Kidney tubule cell (primary cell): ENCODE measurements around the gene SSPN.

Experiments used
- DNase-seq: peaks from one replicate; pipeline ENCODE4 v3.0.0-alpha.2; 2018; ENCODE audit warnings: low spot score

The SSPN gene

GRCh38 chr12:26195250-26195640 lies at the start of gene SSPN:
TSS of gene SSPN (plus strand) at chr12:26195573. CDS start at chr12:26195673, 100 bp downstream.
- peak; percentile 57 for DNase-seq

GRCh38 chr12:26148291-26148690 lies 47.1 kb upstream of the SSPN start:
- DNase-seq, result no peak

DNA sequence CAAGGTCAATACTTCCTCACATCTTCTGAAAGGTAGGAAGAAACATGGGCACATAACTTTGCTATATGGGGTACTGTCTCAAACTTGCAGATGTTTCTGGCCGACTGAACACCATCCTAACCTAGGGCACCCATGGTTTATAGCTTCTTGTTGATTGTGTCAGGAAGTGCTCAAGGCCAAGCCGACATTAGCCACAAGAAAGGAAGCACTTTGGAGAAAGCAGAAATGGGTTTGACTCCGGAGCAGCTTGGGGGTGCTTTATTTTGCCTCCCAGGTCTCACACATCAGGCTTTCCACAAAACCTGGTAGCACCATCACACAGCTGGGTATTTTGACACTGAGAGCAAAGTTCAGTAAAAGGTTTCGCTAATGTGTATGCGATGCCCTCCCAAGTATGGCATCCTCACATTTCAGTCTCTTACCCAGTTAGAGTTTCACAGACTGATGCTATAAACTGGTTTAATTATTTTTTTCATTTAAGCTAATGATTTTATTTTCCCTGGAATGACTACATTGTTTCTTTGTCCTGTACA lies 45.3 kb upstream of the SSPN start:
- no peak for DNase-seq

- DNase-seq, result peak; percentile 66
Observed at GRCh38 chr12:26150736-26151450, 44.5 kb upstream of the SSPN start.

DNA sequence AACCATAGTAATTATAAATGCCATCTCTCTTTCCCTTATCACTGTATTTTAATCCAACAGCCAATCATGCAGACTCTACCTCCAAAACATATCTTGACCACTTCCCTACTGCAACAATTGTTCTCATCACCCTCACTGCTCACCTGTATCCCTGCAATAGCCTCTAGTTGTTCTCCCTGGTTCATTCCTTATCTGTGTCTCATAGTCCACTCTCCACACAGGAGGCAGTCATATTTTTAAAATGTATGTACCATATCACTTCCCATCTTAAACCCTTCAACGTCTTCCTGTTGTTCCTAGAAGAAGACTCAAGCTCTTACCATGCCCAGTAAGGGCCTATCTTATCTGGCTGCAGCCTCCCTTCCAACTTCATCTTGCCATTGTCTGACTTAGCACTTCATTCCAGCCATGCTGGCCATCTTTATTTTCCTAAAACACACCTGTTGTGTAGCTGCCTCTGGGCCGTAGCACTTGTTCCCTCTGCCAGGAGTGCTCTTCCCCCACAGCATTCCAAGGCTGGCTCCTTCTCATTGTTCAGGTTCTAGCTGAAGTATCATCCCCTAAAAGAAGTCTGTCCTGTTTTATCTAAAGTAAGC lies 42.8 kb upstream of the SSPN start:
- DNase-seq, result peak; percentile 50

- peak; percentile 99 for DNase-seq
Observed at GRCh38 chr12:26153421-26154154, 41.8 kb upstream of the SSPN start.

GRCh38 chr12:26156201-26156871 lies 39.0 kb upstream of the SSPN start:
- DNase-seq, result peak; percentile 87

DNA sequence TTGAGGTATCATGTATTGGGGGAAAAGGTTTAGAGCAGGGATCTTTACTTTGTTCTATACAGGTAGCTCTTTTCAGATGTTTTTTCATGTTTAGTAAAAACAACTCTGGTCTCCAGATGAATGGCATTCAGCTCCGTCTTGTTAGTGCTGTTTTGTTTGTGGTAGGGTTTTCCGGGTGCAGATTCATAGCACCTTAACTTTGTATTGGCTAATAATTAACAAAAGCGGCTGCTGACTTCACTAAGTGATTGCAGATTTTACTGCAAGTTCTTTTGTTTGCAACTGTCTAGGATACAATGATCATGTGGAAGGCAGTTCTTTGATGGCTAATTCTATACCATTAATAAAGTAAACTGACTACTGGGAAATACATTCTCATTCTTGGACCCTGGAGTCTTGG lies 38.4 kb upstream of the SSPN start:
- peak; percentile 85 for DNase-seq

DNA sequence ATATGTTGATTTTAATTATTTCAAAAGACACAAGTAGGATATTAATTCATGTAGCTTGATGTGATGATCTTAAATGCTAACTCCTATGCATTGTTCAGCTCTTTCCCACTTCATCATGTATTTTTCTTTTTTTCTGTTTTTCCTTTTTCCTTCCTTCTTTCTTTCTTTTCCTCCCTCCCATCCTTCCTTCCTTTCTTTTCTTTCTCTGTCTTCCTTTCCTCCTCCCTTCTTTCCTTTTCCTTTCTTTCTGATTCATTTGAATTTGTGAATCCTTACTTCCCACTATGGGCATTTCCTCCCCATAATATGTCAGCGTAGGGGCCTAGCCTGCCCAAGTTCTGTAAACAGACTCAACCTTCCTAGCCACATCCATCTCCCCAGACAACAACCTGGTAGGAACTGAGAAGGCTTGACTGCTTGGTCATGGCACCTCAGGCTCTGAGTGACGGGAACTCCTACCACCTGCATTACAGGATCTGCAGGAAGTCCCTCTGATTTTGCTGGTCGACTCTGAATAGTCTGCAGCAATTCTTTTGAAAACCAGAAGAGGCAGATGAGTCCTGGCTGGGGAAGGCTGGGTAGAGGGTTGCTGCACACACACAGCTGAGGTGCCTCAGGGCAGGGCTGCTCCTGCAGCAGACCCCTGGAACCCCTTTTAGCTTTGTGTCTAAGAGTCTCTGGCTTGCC lies 37.2 kb upstream of the SSPN start:
- DNase-seq, result peak; percentile 39

DNA sequence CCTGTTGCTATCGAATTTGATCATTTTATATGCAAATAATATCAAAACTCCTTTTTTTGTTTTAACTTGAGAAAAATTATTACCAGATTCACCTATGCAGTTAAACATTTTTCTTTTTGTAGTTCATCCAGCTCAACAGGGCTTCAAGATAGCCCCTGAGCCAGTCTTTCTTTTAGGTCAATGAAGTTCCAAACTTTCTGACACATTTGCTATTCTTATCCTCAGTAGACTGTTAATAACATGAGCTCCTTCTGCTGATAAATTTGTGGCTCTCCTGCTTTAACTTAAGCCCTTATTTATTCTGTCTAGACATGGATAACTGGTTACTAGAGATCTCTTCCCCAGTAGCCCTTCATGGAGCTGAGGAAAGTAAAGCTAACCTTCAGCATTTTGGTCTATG lies 33.2 kb upstream of the SSPN start:
- no peak for DNase-seq

DNA sequence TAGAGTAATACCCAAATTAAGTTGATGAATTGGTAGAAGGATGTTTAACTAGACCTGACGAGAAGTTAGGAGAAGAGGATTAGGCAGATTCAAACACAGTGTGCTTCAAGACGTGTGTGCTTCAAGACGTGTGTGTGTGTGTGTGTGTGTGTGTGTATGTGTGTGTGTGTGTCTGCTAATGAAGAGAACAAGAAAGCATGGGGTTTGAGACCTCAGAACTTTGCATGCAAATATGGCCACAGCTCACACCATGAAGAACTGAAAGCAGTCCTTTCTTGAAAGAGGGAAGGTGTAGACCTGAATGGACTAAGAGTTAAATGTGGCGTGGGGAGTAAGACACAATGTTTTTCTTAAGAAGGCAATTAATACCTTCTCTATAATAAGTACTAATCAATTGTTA lies 32.5 kb upstream of the SSPN start:
- DNase-seq, result no peak

DNA sequence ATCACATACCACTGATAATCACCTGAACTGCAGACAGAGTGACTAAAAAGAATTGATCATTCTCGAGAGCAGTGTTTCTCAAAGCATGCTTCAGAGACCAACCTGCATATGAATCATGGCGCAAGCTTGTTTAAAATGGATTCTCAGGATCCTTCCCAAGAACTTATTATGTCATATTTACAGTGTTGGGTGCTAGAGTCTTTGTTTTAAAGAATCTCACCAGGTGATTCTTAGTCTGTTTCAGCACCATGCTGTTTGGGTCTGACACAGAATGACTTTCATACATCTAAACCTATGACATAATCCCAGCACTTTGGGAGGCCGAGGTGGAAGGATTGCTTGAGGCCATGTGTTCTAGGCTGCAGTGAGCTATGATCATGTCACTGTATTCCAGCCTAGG lies 31.3 kb upstream of the SSPN start:
- DNase-seq, result peak; percentile 90

- no peak for DNase-seq
Observed at GRCh38 chr12:26172013-26172412, 23.4 kb upstream of the SSPN start.

- DNase-seq, result no peak
Observed at GRCh38 chr12:26172539-26172938, 22.8 kb upstream of the SSPN start.

- no peak for DNase-seq
Observed at GRCh38 chr12:26172946-26173552, 22.3 kb upstream of the SSPN start.

- DNase-seq, result no peak
Observed at GRCh38 chr12:26176725-26177124, 18.6 kb upstream of the SSPN start.

DNA sequence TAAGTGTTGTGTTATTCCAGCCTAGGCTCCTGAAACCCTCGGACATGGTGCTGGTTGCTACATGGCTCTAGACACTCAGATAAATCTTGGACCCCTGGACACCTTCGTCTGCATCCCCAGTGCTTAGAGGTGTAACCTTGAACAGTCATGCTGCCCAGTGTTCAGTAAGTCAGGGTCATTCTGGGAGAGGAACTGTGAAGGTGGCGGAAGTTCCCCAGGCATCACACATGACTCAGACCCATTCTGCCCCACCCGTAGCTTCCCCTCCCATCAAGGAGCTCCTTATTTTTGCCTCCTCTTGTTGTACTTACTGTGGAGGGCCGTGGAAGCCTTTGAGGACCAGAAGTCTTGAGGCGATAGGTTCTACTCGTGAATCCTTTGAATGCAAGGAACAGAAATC lies 18.1 kb upstream of the SSPN start:
- peak; percentile 57 for DNase-seq

- DNase-seq, result no peak
Observed at GRCh38 chr12:26179826-26180225, 15.5 kb upstream of the SSPN start.

- no peak for DNase-seq
Observed at GRCh38 chr12:26182377-26182776, 13.0 kb upstream of the SSPN start.

- DNase-seq, result no peak
Observed at GRCh38 chr12:26185532-26186320, 9.6 kb upstream of the SSPN start.
